H1 (cell line): Measurements from ENCODE around the gene ELL2. TPM values are rescaled to one million over a fixed set of nuclear protein-coding genes. Genes with fewer than 3 reads are reported as not detected.
A peak's percentile ranks its signal among the peaks of the same experiment; 100 is the strongest.

Experiments
- CTCF ChIA-PET: fragments of 300-600 bp; sonication (Branson Sonifier 250); formaldehyde crosslinking; loops from one replicate; lab custom pipeline; 2021; ENCODE audit not compliant: partially characterized antibody; lab: Charles Lee
- POLR2A ChIA-PET: fragments of 300-600 bp; sonication (Branson Sonifier 250); formaldehyde crosslinking; loops from one replicate; lab custom pipeline; 2021; ENCODE audit warnings: inconsistent platforms; ENCODE audit not compliant: partially characterized antibody; lab: Charles Lee
- DNase-seq, 2 experiments: peaks; one replicate each; pipeline versions ENCODE4 v3.0.0 to v3.0.0-alpha.2; 2010 to 2022; ENCODE audit warnings: low spot score in 2 of 2, low read depth in 1 of 2, mixed read lengths in 1 of 2
- FAIRE-seq: peaks from 2 replicates; lab custom pipeline; 2011; peaks lifted over from hg19 to GRCh38; lab: Jason Lieb, UNC
- H2AFZ ChIP-seq: 2 replicates; pipeline ENCODE4 v1.8.1; 2012; ENCODE audit warnings: low read length, inconsistent platforms
- H2AK5ac ChIP-seq: 2 replicates; pipeline ENCODE4 v1.6.1; 2013; ENCODE audit warnings: low read depth, low read length
- H2BK120ac ChIP-seq: replicated peaks from 2 replicates; pipeline ENCODE3; 2013; ENCODE audit warnings: low read depth, low read length, inconsistent platforms
- H2BK12ac ChIP-seq: 2 replicates; pipeline ENCODE4 v1.6.1; 2013; ENCODE audit warnings: low read depth, low read length
- H2BK15ac ChIP-seq: 2 replicates; pipeline ENCODE4 v1.6.1; 2013; ENCODE audit warnings: low read length
- H2BK20ac ChIP-seq: 2 replicates; pipeline ENCODE4 v1.6.1; 2013; ENCODE audit warnings: low read length
- H2BK5ac ChIP-seq: 2 replicates; pipeline ENCODE4 v1.6.1; 2013; ENCODE audit warnings: low read depth, low read length
- H3K14ac ChIP-seq: 2 replicates; pipeline ENCODE4 v1.6.1; 2013; ENCODE audit warnings: inconsistent platforms; ENCODE audit not compliant: insufficient read length
- H3K18ac ChIP-seq: 2 replicates; pipeline ENCODE4 v1.6.1; 2013; ENCODE audit warnings: low read length; ENCODE audit errors: extremely low read depth
- H3K23ac ChIP-seq: 2 replicates; pipeline ENCODE4 v1.6.1; 2013; ENCODE audit warnings: inconsistent platforms; ENCODE audit not compliant: insufficient read length
- H3K23me2 ChIP-seq: 2 replicates; pipeline ENCODE4 v1.6.1; 2013; ENCODE audit warnings: low read depth, low read length
- H3K27ac ChIP-seq: 2 replicates; pipeline ENCODE4 v1.6.1; 2011; ENCODE audit warnings: low read depth, low read length, inconsistent platforms
- H3K27me3 ChIP-seq, 4 experiments: replicated peaks in 1 of 4; 1 replicate in 1 of 4; 2 replicates in 3 of 4; pipeline versions ENCODE4 v1.6.1 to v1.8.1; 2011 to 2013; ENCODE audit warnings: low read length in 3 of 4, mild to moderate bottlenecking in 3 of 4, inconsistent platforms in 2 of 4, mixed read lengths in 2 of 4, moderate library complexity in 1 of 4; ENCODE audit not compliant: control insufficient read depth in 3 of 4, insufficient read depth in 3 of 4; ENCODE audit errors: extremely low read depth in 1 of 4
- H3K36me3 ChIP-seq, 4 experiments: 2 replicates each; pipeline versions ENCODE4 v1.6.1 to v1.8.1; 2011 to 2013; ENCODE audit warnings: mild to moderate bottlenecking in 4 of 4, low read length in 3 of 4, moderate library complexity in 2 of 4, control low read depth in 1 of 4, inconsistent platforms in 1 of 4; ENCODE audit not compliant: insufficient read depth in 4 of 4, control insufficient read depth in 2 of 4
- H3K4ac ChIP-seq: replicated peaks from 2 replicates; pipeline ENCODE3; 2013; ENCODE audit warnings: low read length, low read depth, mixed read lengths, inconsistent platforms; ENCODE audit not compliant: insufficient read length
- H3K4me1 ChIP-seq, 4 experiments: replicated peaks in 1 of 4; 1 replicate in 1 of 4; 2 replicates in 3 of 4; pipeline versions ENCODE4 v1.6.1 to v1.8.1; 2011 to 2013; ENCODE audit warnings: low read length in 3 of 4, inconsistent platforms in 2 of 4, mixed read lengths in 1 of 4; ENCODE audit not compliant: insufficient read depth in 4 of 4, control insufficient read depth in 3 of 4
- H3K4me2 ChIP-seq, 2 experiments: 2 replicates each; pipeline versions ENCODE4 v1.6.1 to v1.8.1; 2011 to 2013; ENCODE audit warnings: low read depth in 2 of 2, low read length in 2 of 2, control low read depth in 1 of 2, inconsistent platforms in 1 of 2, mild to moderate bottlenecking in 1 of 2; ENCODE audit not compliant: insufficient read depth in 1 of 2
- H3K4me3 ChIP-seq, 4 experiments: fragments of 200-600, 300-600 bp in 1 of 4; sonication (generic), shearing (Covaris generic), sonication (Bioruptor Twin) in 1 of 4; 2 replicates each; pipeline versions ENCODE4 v1.5.1 to v1.8.1; 2011 to 2016; ENCODE audit warnings: low read length in 4 of 4, low read depth in 3 of 4, control low read depth in 2 of 4, inconsistent platforms in 2 of 4, mild to moderate bottlenecking in 2 of 4, mixed read lengths in 1 of 4, moderate library complexity in 1 of 4; ENCODE audit not compliant: insufficient read depth in 2 of 4; ENCODE audit errors: extremely low read depth in 1 of 4
- H3K56ac ChIP-seq: replicated peaks from 2 replicates; pipeline ENCODE3; 2013; ENCODE audit warnings: low read depth, mild to moderate bottlenecking, mixed read lengths, low read length, inconsistent platforms; ENCODE audit not compliant: insufficient read length
- H3K79me1 ChIP-seq: 2 replicates; pipeline ENCODE4 v1.6.1; 2013; ENCODE audit warnings: low read depth, low read length, control low read depth
- H3K79me2 ChIP-seq, 2 experiments: 2 replicates each; pipeline versions ENCODE4 v1.6.1 to v1.8.1; 2012 to 2013; ENCODE audit warnings: low read length in 2 of 2, mild to moderate bottlenecking in 2 of 2, inconsistent platforms in 1 of 2; ENCODE audit not compliant: insufficient read depth in 2 of 2, control insufficient read depth in 1 of 2
- H3K9ac ChIP-seq, 4 experiments: replicated peaks in 1 of 4; 1 replicate in 1 of 4; 2 replicates in 3 of 4; pipeline versions ENCODE4 v1.6.1 to v1.8.1; 2011 to 2013; ENCODE audit warnings: low read depth in 3 of 4, low read length in 3 of 4, control low read depth in 2 of 4, mild to moderate bottlenecking in 2 of 4, moderate library complexity in 2 of 4, inconsistent platforms in 1 of 4; ENCODE audit errors: extremely low read depth in 1 of 4
- H3K9me3 ChIP-seq, 2 experiments: 2 replicates each; pipeline versions ENCODE4 v1.6.1 to v1.8.1; 2012 to 2013; ENCODE audit warnings: mild to moderate bottlenecking in 2 of 2, moderate library complexity in 2 of 2, control low read depth in 1 of 2, inconsistent platforms in 1 of 2, low read depth in 1 of 2, low read length in 1 of 2, mixed read lengths in 1 of 2; ENCODE audit not compliant: insufficient read depth in 2 of 2
- H4K20me1 ChIP-seq, 2 experiments: replicated peaks in 1 of 2; 2 replicates each; pipeline versions ENCODE3 to v1.8.1; 2011 to 2013; ENCODE audit warnings: inconsistent platforms in 2 of 2, low read length in 2 of 2, mild to moderate bottlenecking in 1 of 2; ENCODE audit not compliant: insufficient read depth in 2 of 2, control insufficient read depth in 1 of 2
- H4K5ac ChIP-seq: 2 replicates; pipeline ENCODE4 v1.6.1; 2013; ENCODE audit warnings: low read length, low read depth, mixed read lengths, inconsistent platforms; ENCODE audit not compliant: insufficient read length
- H4K8ac ChIP-seq: 2 replicates; pipeline ENCODE4 v1.8.0; 2013; ENCODE audit warnings: mild to moderate bottlenecking, moderate library complexity, low read length, inconsistent platforms; ENCODE audit not compliant: insufficient read depth; ENCODE audit errors: extremely low read depth
- H4K91ac ChIP-seq: replicated peaks from 2 replicates; pipeline ENCODE3; 2013; ENCODE audit warnings: low read length, mixed read lengths, inconsistent platforms; ENCODE audit not compliant: insufficient read length
- ASH2L ChIP-seq: fragments of 200-600, 300-600 bp; sonication (generic); IDR thresholded peaks from one replicate; pipeline ENCODE4 v1.7.1; 2017; ENCODE audit warnings: low read length
- HDAC2 ChIP-seq, 2 experiments: fragments of 300-600 bp in 1 of 2; sonication (generic) in 1 of 2; IDR thresholded peaks; 2 replicates each; pipeline ENCODE4 v1.6.1; 2011 to 2012; ENCODE audit warnings: low read depth in 2 of 2, low read length in 2 of 2, mild to moderate bottlenecking in 2 of 2, moderate library complexity in 2 of 2, borderline replicate concordance in 1 of 2, inconsistent platforms in 1 of 2
- RAD21 ChIP-seq, 2 experiments: IDR thresholded peaks in 1 of 2; conservative IDR thresholded peaks in 1 of 2; 2 replicates each; pipeline ENCODE4 v1.6.1; 2011; ENCODE audit warnings: low read depth in 2 of 2, low read length in 2 of 2, improper control_type of control experiment in 1 of 2, inconsistent platforms in 1 of 2, mild to moderate bottlenecking in 1 of 2, moderate library complexity in 1 of 2
- YY1 ChIP-seq: IDR thresholded peaks from 2 replicates; pipeline ENCODE4 v1.6.1; 2011; ENCODE audit warnings: low read depth, mild to moderate bottlenecking, low read length
- WGBS, 2 experiments: shearing (Covaris generic) in 1 of 2; methylation state at CpG; one replicate each; pipeline versions ENCODE4 v1.1.6 to v1.1.7; 2013 to 2015; ENCODE audit warnings: low lambda C conversion rate in 2 of 2, mixed read lengths in 2 of 2, inconsistent platforms in 1 of 2, low coverage in 1 of 2, missing lambda C conversion rate in 1 of 2; ENCODE audit not compliant: insufficient replicate concordance in 2 of 2, insufficient coverage in 1 of 2, insufficient read length in 1 of 2; ENCODE audit errors: extremely low coverage in 1 of 2, missing lambda C conversion rate in 1 of 2; 5-methylcytosine and 5-hydroxymethylcytosine counted together
- polyA plus RNA-seq, 7 experiments: library from polyadenylated mRNA; depleted of rRNA in 3 of 7; stranded (reverse) in 5 of 7; unstranded in 2 of 7; fragments of >200 nt in 5 of 7; fragments of 200-250 nt in 2 of 7; gene quantifications; 1 replicate in 5 of 7; 2 replicates in 1 of 7; 4 replicates in 1 of 7; pipeline versions ENCODE4 v1.2.1 to v1.2.3, GENCODE V29; 2011 to 2013; ENCODE audit warnings: missing spikeins in 2 of 7, mixed read lengths in 2 of 7
- total RNA-seq: library from RNA; stranded (reverse); fragmentation: NEBNext Ultra II Directional; extraction: Animal tissue kit (Norgen Biotek cat#: 25700); gene quantifications from 2 replicates; pipeline ENCODE4 v1.2.1, GENCODE V29; 2021

The ELL2 gene
- total and polyA plus RNA-seq, 2 of the 8 experiments (the other 6 are each of a cell fraction or from before 2014, with no cell fraction given) = 6.3 to 29.4 TPM

DNA sequence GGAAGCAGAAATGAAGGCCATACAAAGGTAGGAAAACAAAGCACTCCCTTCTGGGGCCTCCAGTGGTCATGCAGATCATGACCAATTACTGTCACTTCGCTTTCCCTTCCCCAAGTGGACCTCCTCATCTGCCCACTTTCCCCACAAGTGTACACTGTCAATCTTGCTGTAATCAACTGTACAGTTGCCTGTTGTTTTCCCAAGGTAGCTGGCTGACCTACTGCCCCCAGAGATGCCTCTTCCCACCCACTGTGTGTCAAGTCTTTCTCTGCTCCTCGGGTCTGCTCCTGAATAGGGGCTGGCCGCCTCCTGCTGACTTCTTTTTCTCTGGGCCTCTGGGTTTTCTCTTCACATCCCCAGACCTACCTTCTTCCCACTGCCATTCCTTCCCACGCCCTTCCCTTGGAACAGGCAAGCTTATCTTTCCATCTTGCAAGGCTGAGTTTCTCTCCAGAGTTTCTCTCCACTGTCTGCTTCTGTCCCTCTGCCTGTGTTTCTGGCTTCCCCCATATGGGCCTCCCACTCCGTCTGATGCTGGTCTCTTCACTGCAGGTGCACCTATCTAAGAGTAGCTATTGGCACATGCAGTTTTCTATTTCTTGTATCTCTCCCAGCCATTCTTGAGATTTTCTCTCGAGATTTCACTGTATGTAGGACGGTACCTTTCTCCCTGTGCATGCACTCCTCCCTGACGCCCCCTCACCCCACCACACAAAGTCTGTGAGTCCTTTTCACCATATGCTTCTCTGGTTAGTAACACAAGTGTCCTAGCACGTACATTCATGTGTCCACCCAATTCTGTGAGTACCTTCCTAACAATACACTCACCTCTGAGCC is 2.4 kb downstream of the ELL2 start:
- peak overlapping the region; percentile 32 for H3K56ac ChIP-seq
- H4K5ac ChIP-seq = no peak overlapping the region
- no peak for FAIRE-seq
- no peak overlapping the region for H3K27ac ChIP-seq
- H3K23ac ChIP-seq = no peak overlapping the region
- no peak overlapping the region for H3K14ac ChIP-seq
- H3K4me2 ChIP-seq = peak overlapping the region; percentile 94
- H2AFZ ChIP-seq = no peak overlapping the region
- H3K18ac ChIP-seq = no peak overlapping the region
- POLR2A ChIA-PET = interaction anchor here (0.6 to 1.9 kb wide), 7 partner anchors 9 to 561 kb away, joined by 3 to 5 read pairs (median 5); no protein-coding TSS in a partner anchor
- peak overlapping the region; percentile 8 to 91 (median 49); a peak in 5 of 8 replicates for H3K4me3 ChIP-seq
- 0 out of 2 replicates have a peak overlapping the region, but pooled peaks have one; percentile 53 for H2BK15ac ChIP-seq
- no peak overlapping the region for H2BK120ac ChIP-seq
- peaks cover 5 to 54% of the 10 kb centered on the region in 2 experiments; a peak in 3 of 4 replicates for H3K79me2 ChIP-seq
- H2BK5ac ChIP-seq = no peak overlapping the region
- TF ChIP-seq ASH2L = peak; percentile 10
- TF ChIP-seq RAD21 (IDR thresholded peaks at IDR 0.05 in 1 of 2, conservative IDR thresholded peaks at IDR 0.05 in 1 of 2; ENCODE audit: low read depth in 2 of 2, low read length in 2 of 2) = 0 out of 4 replicates have a peak, but pooled peaks of 1 of the 2 experiments have one; percentile 12
- TF ChIP-seq HDAC2 (IDR thresholded peaks at IDR 0.05; ENCODE audit: borderline replicate concordance in 1 of 2, low read depth in 2 of 2, low read length in 2 of 2) = 0 out of 4 replicates have a peak, but pooled peaks of 1 of the 2 experiments have one; percentile 13
- TF ChIP-seq YY1 = no peak
- TF ChIP-seq, all 59 proteins: peak for 3
- peaks cover 13 to 14% of the 10 kb centered on the region in 2 experiments for H4K20me1 ChIP-seq
- H4K91ac ChIP-seq = no peak overlapping the region
- H2AK5ac ChIP-seq = 0 out of 2 replicates have a peak overlapping the region, but pooled peaks have one; percentile 18
- no peak overlapping the region for H3K4ac ChIP-seq
- peaks cover 17% of the 10 kb centered on the region for H3K23me2 ChIP-seq
- WGBS, 2 experiments = 59% methylated on average over 9 of the region's 9 CpGs; no CpG with 5 or more reads in 1 of the 2 experiments
- H3K36me3 ChIP-seq = no peaks in the 10 kb centered on the region
- peaks cover 13 to 27% (median 18%) of the 10 kb centered on the region in 4 experiments; a peak in 6 of 7 replicates for H3K4me1 ChIP-seq
- peaks cover 3% of the 10 kb centered on the region; the same call in 1 of the 2 replicates for H3K79me1 ChIP-seq
- no peak overlapping the region; the same call in 1 of the 2 replicates for H2BK12ac ChIP-seq
- H3K9ac ChIP-seq = no peak overlapping the region
- H2BK20ac ChIP-seq = peak overlapping the region; percentile 67; the same call in 1 of the 2 replicates
- CTCF ChIA-PET = interaction anchor here (0.8 to 5.9 kb wide), 13 partner anchors 9 to 642 kb away, joined by 3 to 38 read pairs (median 4); no protein-coding TSS in a partner anchor
- no peaks in the 10 kb centered on the region for H3K9me3 ChIP-seq
- H3K27me3 ChIP-seq = peaks cover 0 to 12% (median 9%) of the 10 kb centered on the region in 4 experiments; a peak in 5 of 7 replicates
- H4K8ac ChIP-seq = no peak overlapping the region
- no peak for DNase-seq
